Activated CD4-positive, alpha-beta memory T cell treated with anti-CD3 and anti-CD28 coated beads, Interleukin-2, amount 10 ng/mL, durations not matched to agents 7 days and 5 days (primary cell): Measurements from ENCODE around the gene MEF2B. TPM values are rescaled to one million over a fixed set of nuclear protein-coding genes. Genes with fewer than 3 reads are reported as not detected.
"Not testable (repeated sequence)": the region's sequence is repeated elsewhere in the genome, so short reads cannot be mapped to it uniquely, and the experiment has no call there.

Experiments
- CTCF ChIA-PET: fragments of 350-600 bp; sonication (Branson Sonifier 250); formaldehyde crosslinking; loops from one replicate; lab custom pipeline; 2021; ENCODE audit warnings: antibody characterized with exemption, inconsistent platforms; lab: Charles Lee
- POLR2A ChIA-PET: fragments of 350-600 bp; sonication (Branson Sonifier 250); formaldehyde crosslinking; loops from one replicate; lab custom pipeline; 2021; ENCODE audit warnings: antibody characterized with exemption; lab: Charles Lee
- DNase-seq: peaks from one replicate; pipeline ENCODE4 v3.0.0-alpha.2; 2020
- H3K27ac Mint-ChIP-seq: one replicate; pipeline ENCODE4 v1.8.0; 2021; ENCODE audit warnings: mild to moderate bottlenecking, mixed read lengths
- H3K27me3 Mint-ChIP-seq: one replicate; pipeline ENCODE4 v1.8.0; 2021; ENCODE audit warnings: mixed read lengths
- H3K36me3 Mint-ChIP-seq: one replicate; pipeline ENCODE4 v1.8.0; 2021; ENCODE audit warnings: low read depth, mixed read lengths
- H3K4me1 Mint-ChIP-seq: one replicate; pipeline ENCODE4 v1.8.0; 2021; ENCODE audit warnings: mixed read lengths
- H3K4me3 Mint-ChIP-seq: one replicate; pipeline ENCODE4 v1.8.0; 2021; ENCODE audit warnings: mild to moderate bottlenecking, mixed read lengths
- H3K9me3 Mint-ChIP-seq: one replicate; pipeline ENCODE4 v1.8.0; 2021; ENCODE audit warnings: mixed read lengths
- total RNA-seq, 2 experiments: library from RNA; stranded (reverse); gene quantifications; one replicate each; pipeline ENCODE4 v1.2.3, GENCODE V29; 2021

Gene MEF2B
- total RNA-seq, 2 experiments from 2014 or later: 1.6 to 5.4 TPM

DNA sequence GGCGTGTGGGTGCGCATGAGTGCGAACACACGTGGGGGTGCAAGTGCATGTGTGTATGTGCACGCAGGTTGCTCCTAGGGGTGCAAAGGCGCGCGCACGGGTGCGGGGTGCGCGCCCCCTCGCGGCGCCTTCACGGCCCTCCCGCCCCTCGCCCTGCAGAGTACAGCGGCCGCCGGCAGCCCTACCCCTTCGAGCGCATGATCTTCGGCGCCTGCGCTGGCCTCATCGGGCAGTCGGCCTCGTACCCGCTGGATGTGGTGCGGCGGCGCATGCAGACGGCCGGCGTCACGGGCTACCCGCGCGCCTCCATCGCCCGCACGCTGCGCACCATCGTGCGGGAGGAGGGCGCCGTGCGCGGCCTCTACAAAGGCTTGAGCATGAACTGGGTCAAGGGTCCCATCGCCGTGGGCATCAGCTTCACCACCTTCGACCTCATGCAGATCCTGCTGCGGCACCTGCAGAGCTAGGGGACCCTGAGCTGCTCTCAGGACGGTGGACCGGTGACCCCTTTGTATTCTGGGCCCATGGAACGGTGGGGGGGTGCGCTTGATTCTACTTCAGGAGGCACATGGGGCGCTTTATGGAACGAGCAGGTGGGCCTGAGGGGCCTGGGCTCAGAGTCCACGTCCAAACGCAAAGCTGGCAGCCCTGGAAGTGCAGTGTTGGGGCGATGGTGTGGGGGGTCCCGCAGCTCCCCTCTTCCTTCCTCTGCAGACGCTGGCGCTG is 59.5 kb downstream of the MEF2B start:
- no peaks in the 10 kb centered on the region for H3K4me1 Mint-ChIP-seq
- H3K27me3 Mint-ChIP-seq: no peaks in the 10 kb centered on the region
- no peak overlapping the region for H3K27ac Mint-ChIP-seq
- CTCF ChIA-PET: no interaction called here
- H3K36me3 Mint-ChIP-seq: no peaks in the 10 kb centered on the region
- POLR2A ChIA-PET: no interaction called here
- DNase-seq: no peak
- H3K4me3 Mint-ChIP-seq: no peak overlapping the region
- H3K9me3 Mint-ChIP-seq: no peaks in the 10 kb centered on the region

DNA sequence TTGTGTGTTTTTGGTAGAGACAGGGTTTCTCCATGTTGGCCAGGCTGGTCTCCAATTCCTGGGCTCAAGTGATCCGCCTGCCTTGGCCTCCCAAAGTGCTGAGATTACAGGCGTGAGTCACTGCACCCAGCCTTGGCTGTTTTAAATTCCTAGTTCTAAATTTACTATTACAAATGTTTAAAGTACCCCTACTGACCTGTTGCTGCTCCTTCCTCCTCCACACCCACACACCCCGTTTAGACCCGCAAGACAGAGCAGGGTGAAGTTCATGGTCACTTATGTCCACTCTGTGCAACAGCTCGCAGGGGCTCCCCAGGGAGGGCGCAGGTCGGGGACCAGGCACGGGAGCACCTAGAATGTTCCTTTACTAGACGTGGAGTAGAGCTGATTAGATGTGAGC is 60.5 kb downstream of the MEF2B start:
- H3K4me1 Mint-ChIP-seq: no peaks in the 10 kb centered on the region
- DNase-seq: no peak
- no peaks in the 10 kb centered on the region for H3K27me3 Mint-ChIP-seq
- ChIA-PET CTCF (interaction anchor here (1.0 kb wide), 1 partner anchor 13 kb away, joined by 5 read pairs; no protein-coding TSS in a partner anchor), POLR2A (no interaction called here)
- H3K9me3 Mint-ChIP-seq: no peaks in the 10 kb centered on the region
- H3K36me3 Mint-ChIP-seq: no peaks in the 10 kb centered on the region
- no peak overlapping the region for H3K4me3 Mint-ChIP-seq
- no peak overlapping the region for H3K27ac Mint-ChIP-seq

GRCh38 chr19:19107654-19108053 is 62.4 kb downstream of the MEF2B start:
- Mint-ChIP-seq H3K4me1 (no peaks in the 10 kb centered on the region), H3K9me3 (no peaks in the 10 kb centered on the region), H3K4me3 (no peak overlapping the region), H3K27ac (no peak overlapping the region), H3K27me3 (no peaks in the 10 kb centered on the region), H3K36me3 (no peaks in the 10 kb centered on the region)
- ChIA-PET POLR2A (no interaction called here), CTCF (no interaction called here)
- DNase-seq: no peak

DNA sequence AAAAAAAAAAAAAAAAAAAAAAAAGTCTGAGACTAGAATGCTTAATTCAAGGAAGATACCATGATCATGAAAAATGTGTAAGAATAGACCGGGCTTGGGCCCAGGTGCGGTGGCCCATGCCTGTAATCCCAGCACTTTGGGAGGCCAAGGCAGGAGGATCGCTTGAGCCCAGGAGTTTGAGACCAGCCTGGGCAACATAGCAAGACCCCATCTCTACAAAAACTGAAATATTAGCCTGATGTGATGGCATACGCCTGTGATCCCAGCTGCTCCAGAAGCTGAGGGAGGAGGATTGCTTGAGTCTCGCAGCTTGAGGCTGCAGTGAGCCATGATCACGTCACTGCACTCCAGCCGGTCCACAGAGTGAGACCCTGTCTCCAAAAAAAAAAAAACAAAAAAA is 63.1 kb downstream of the MEF2B start:
- H3K4me3 Mint-ChIP-seq, H3K36me3 Mint-ChIP-seq, CTCF ChIA-PET, POLR2A ChIA-PET, DNase-seq, H3K4me1 Mint-ChIP-seq, H3K27ac Mint-ChIP-seq, H3K27me3 Mint-ChIP-seq, H3K9me3 Mint-ChIP-seq: not testable (repeated sequence)

DNA sequence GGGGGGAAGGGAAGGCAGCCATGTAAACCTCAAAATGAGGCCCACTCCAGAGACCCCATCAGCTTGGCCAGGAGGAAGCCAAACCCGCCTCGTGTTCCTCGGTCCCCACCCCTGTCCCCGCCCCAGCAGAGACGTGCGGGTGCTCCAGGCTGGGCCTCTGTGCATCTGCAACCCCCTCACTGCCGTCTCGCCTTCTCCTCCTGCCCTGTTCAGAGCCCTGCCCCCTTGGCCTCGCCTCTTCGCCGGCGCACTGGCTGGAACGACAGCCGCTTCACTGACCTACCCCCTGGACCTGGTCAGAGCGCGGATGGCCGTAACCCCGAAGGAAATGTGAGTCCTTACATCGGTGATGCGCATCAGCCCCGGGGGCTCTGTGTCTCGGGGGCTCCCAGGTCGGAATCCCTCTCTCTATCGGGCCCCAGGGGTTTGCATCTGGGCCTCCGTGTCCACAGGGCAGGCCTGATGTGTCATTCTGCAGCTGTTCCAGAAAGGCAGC is 64.0 kb downstream of the MEF2B start:
- no peaks in the 10 kb centered on the region for H3K4me1 Mint-ChIP-seq
- H3K4me3 Mint-ChIP-seq: no peak overlapping the region
- CTCF ChIA-PET: no interaction called here
- no peaks in the 10 kb centered on the region for H3K9me3 Mint-ChIP-seq
- no peak overlapping the region for H3K27ac Mint-ChIP-seq
- POLR2A ChIA-PET: no interaction called here
- no peaks in the 10 kb centered on the region for H3K27me3 Mint-ChIP-seq
- H3K36me3 Mint-ChIP-seq: no peaks in the 10 kb centered on the region
- DNase-seq: no peak

GRCh38 chr19:19105365-19106055 is 64.6 kb downstream of the MEF2B start:
- Mint-ChIP-seq H3K4me3 (no peak overlapping the region), H3K27me3 (no peaks in the 10 kb centered on the region), H3K27ac (no peak overlapping the region), H3K4me1 (no peaks in the 10 kb centered on the region), H3K36me3 (no peaks in the 10 kb centered on the region), H3K9me3 (no peaks in the 10 kb centered on the region)
- ChIA-PET CTCF (no interaction called here), POLR2A (no interaction called here)
- no peak for DNase-seq

DNA sequence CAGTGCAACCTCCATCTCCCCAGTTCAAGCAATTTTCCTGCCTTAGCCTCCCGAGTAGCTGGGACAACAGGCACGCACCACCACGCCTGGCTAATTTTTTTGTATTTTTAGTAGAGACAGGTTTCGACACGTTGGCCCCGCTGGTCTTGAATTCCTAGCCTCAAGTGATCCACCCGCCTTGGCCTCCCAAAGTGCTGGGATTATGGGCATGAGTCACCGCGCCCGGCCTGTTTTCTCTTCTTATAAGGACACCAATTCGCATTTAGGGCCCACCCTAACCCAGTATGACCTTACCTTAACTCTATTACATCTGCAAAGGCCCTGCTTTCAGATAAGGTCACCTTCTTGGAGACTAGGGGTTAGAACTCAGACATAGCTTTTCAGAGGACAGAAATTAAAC is 66.9 kb downstream of the MEF2B start:
- CTCF ChIA-PET: no interaction called here
- Mint-ChIP-seq H3K4me3 (no peak overlapping the region), H3K27me3 (no peaks in the 10 kb centered on the region), H3K27ac (no peak overlapping the region), H3K9me3 (no peaks in the 10 kb centered on the region), H3K36me3 (no peaks in the 10 kb centered on the region), H3K4me1 (no peaks in the 10 kb centered on the region)
- POLR2A ChIA-PET: no interaction called here
- no peak for DNase-seq

GRCh38 chr19:19102566-19102965 is 67.5 kb downstream of the MEF2B start:
- H3K4me1 Mint-ChIP-seq, POLR2A ChIA-PET, H3K36me3 Mint-ChIP-seq, H3K27ac Mint-ChIP-seq, H3K9me3 Mint-ChIP-seq, H3K4me3 Mint-ChIP-seq, DNase-seq, H3K27me3 Mint-ChIP-seq: not testable (repeated sequence)
- CTCF ChIA-PET: interaction anchor here (1.3 kb wide), 1 partner anchor 13 kb away, joined by 5 read pairs; no protein-coding TSS in a partner anchor

- Mint-ChIP-seq H3K27ac (no peak overlapping the region), H3K9me3 (no peaks in the 10 kb centered on the region), H3K27me3 (no peaks in the 10 kb centered on the region), H3K4me1 (no peaks in the 10 kb centered on the region), H3K4me3 (no peak overlapping the region), H3K36me3 (peaks cover 6% of the 10 kb centered on the region)
- ChIA-PET POLR2A (no interaction called here), CTCF (interaction anchor here (1.3 kb wide), 1 partner anchor 14 kb away, joined by 5 read pairs; no protein-coding TSS in a partner anchor)
- DNase-seq: no peak
Observed at GRCh38 chr19:19101540-19101939, 68.5 kb downstream of the MEF2B start.

DNA sequence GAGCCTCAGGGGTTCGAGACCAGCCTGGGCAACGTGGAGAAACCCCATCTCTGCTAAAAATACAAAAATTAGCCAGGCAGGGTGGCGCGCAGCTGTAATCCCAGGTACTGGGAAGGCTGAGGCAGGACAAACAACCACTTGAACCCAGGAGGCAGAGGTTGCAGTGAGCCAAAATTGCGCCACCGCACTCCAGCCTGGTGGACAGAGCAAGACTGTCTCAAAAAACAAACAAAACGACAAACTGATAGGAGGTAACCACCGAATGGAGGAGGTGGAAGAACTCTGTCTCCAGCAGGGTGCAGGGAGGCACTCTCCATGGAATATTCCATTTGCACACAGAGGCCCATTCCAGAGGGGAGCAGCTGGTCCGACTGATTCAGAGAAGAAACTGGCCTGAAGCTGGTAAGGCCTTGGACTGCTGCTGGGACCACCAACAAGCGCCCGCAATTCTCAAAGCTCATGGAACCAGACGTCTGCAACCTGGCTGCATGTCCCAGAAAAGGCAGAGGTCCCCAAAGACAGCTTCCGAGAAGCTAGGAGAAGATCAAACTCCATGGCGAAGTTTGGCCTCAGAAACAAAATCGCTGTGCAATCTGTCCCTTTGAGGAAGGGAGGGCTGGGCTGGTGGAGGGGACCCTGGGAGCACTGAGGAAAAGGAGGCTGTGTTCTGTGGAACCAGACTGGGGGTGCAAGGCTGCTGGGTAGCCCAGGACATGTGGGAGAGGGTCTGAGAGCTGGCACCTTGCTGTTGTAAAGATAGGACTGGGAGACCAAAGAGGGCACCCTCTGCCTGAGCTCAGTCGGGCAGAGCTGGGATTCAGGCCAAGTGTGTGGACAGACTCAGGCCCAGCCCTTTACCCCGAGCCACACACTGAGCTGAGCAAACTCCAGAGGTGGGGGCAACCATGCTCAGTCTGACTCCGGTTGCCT is 71.1 kb downstream of the MEF2B start:
- Mint-ChIP-seq H3K9me3 (no peaks in the 10 kb centered on the region), H3K27ac (no peak overlapping the region), H3K36me3 (peaks cover 6% of the 10 kb centered on the region), H3K4me3 (no peak overlapping the region), H3K27me3 (no peaks in the 10 kb centered on the region), H3K4me1 (no peaks in the 10 kb centered on the region)
- POLR2A ChIA-PET: interaction anchor here (0.5 to 1.0 kb wide), 2 partner anchors 21 to 119 kb away, joined by 3 to 4 read pairs; no protein-coding TSS in a partner anchor
- CTCF ChIA-PET: no interaction called here
- DNase-seq: no peak

GRCh38 chr19:19098084-19098702 is 71.9 kb downstream of the MEF2B start:
- no peak for DNase-seq
- Mint-ChIP-seq H3K9me3 (no peaks in the 10 kb centered on the region), H3K4me1 (no peaks in the 10 kb centered on the region), H3K36me3 (peaks cover 6% of the 10 kb centered on the region), H3K27me3 (no peaks in the 10 kb centered on the region), H3K4me3 (no peak overlapping the region), H3K27ac (no peak overlapping the region)
- CTCF ChIA-PET: no interaction called here
- POLR2A ChIA-PET: interaction anchor here (0.5 kb wide), 1 partner anchor 118 kb away, joined by 4 read pairs; no protein-coding TSS in a partner anchor
